Measurements from ENCODE around the gene MRPL37.

MRPL37 gene

DNA sequence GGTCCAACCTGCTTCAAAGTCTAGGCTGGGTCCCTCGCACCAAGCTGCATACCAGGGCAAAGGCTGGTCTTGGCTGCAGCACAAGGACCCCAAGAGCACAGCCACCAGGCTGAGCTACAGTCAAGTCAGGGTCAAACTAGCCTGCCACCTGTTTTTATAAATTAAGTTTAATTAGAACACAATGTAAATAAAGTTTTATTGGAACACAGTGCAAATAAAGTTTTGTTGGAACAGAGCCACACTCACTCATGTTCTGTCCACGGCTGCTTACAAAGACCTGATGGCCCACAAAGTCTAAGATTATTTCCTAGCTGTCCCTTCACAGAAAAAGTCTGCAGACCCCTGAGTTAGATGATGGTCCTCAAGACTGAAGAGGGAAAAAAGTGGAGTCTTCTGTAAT is 66.2 kb downstream of the MRPL37 start:
- no peak for DNase-seq

- DNase-seq = no peak
Measured at GRCh38 chr1:54266908-54267307, 66.9 kb downstream of the MRPL37 start.

Data from NCI-H526 (cell line).